GM10266 (cell line): ENCODE data around the gene CRYBG2.

Experiments used
- DNase-seq: peaks from one replicate; pipeline ENCODE4 v3.0.0; 2012; ENCODE audit errors: extremely low spot score
- TF ChIP-seq, protein P1 (sequence below): IDR thresholded peaks from 2 replicates; pipeline ENCODE4 v1.5.1; 2012; ENCODE audit warnings: mild to moderate bottlenecking, low read depth; ENCODE audit not compliant: control insufficient read depth, insufficient read depth; ENCODE audit errors: missing control alignments

CRYBG2 gene

DNA sequence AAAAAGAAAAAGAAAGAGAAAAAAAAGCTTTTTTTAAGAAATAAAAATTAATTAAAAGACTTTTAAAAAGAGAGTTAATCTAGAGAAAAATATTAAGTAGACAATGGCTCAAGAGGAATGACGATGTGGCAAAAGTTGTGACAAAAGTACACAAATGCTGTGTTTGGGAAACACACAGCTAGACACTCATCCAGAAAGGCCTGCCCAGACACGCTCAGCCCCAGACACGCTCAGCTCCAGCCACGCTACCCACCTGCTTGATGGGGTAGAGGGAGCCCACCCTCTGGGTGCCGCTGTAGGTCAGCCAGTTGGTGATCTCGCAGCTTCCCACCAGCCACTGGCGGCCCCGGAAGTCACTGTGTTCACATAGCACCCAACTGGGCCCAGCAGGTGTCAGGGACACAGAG is 26.0 kb downstream of the CRYBG2 start:
- TF ChIP-seq, protein P1, sequence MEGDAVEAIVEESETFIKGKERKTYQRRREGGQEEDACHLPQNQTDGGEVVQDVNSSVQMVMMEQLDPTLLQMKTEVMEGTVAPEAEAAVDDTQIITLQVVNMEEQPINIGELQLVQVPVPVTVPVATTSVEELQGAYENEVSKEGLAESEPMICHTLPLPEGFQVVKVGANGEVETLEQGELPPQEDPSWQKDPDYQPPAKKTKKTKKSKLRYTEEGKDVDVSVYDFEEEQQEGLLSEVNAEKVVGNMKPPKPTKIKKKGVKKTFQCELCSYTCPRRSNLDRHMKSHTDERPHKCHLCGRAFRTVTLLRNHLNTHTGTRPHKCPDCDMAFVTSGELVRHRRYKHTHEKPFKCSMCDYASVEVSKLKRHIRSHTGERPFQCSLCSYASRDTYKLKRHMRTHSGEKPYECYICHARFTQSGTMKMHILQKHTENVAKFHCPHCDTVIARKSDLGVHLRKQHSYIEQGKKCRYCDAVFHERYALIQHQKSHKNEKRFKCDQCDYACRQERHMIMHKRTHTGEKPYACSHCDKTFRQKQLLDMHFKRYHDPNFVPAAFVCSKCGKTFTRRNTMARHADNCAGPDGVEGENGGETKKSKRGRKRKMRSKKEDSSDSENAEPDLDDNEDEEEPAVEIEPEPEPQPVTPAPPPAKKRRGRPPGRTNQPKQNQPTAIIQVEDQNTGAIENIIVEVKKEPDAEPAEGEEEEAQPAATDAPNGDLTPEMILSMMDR: no peak
- DNase-seq: no peak

DNA sequence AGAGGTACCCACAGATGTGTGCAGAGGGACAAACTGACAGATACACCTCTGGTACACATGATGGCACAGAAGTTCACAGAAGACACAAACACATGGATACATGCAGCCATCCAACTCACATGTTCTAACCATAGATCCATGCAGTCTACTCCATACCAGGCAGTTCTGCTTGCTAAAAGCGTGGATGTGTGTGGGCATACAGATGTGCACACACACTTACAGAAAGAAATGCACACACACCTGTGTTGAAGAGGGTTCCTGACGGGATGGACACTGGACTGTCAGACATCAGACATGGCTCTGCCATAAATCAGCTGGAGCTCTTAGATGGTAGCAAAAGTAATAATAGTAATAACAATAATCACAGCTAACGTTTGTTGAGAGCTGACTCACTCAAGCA is 29.4 kb downstream of the CRYBG2 start:
- no peak for DNase-seq
- TF ChIP-seq, protein P1: no peak

DNA sequence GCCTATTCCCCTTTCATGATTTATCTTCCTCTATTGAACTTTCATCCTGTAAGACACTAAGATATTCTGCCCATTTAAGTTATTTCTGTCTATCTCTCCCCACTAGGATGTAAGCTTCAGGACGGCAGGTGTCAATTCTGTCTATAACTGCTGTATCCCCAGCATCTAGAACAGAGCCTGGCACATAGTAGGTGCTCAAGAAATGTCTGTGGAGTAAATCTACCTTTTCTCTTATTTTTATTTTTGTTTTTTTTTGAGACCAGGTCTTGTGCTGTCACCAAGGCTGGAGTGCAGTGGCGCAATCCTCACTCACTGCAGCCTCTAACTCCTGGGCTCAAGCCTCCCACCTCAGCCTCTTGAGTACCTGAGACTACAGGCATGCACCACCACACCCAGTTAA is 30.5 kb downstream of the CRYBG2 start:
- TF ChIP-seq, protein P1: no peak

DNA sequence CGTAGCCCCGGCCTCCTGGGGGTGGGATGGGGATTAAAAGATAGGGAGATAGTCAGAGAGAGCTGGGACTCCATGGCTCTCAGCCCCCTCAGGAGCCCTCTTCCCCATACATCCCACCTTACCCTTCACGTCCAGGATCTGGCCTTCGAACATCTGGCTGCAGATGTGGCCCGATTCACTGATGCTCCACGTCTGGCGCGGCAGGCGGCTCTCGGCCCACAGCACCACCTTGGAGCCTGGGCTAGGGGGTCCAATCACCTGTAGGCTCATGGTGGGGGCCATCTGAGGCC is 31.9 kb downstream of the CRYBG2 start:
- TF ChIP-seq, protein P1: peak; percentile 8
- no peak for DNase-seq

More for the DNA sequence above, 30.5 kb downstream of the CRYBG2 start:
- no peak for DNase-seq

DNA sequence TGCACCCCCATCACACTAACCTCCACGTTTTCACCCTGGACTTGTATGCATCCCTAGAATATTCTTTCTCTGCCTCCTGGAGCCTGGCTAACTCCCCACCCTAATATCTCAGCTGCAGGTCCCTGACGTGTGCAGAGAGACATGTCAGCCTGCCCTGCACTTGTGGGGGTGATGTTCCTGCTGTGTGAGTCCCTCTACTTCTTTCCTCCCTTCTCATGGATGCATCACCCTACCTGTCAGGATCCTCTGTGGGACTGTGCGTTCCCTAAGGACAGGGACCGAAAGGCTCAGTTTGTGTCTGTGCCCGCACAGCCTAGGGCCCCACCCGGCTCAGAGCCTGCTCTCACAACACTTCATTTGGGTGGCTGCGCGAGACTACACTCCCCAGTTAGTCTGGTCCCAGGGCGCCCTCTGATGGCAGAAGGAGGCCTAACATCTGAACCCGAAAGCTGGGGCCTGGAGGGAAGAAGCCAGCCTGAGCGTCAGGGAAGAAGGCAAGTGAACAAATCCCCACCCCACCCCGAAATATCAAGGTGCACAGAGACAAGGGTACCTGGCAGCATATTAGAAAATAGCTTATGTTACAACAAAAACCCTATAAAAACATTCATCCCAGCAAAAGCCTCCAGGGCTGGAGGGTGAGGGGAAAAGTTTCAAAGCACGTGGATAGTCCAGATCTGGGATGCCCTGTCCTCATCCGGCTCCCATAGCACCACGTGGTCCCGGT is 32.5 kb downstream of the CRYBG2 start:
- DNase-seq: peak; percentile 81
- TF ChIP-seq, protein P1: peak; percentile 95

DNA sequence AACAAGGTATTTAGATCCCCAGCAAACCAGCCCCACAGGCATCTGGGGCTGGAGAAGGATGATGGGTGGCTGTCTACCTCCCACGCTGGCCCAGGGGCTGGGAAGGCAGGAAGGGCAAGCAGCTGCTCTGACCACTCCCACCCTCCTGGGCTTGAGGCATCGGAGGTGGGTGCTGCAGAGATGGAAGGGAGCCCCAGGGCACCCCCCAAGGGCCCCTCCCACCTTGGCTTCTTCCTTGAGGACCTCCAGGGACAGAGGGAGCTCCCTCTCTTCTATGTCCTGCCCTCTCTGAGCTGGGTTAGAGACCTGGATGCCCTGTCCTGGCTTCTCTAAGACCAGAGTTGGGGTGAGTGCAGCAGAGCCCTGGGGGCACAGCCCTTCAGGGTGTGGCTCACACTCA is 33.0 kb downstream of the CRYBG2 start:
- TF ChIP-seq, protein P1: no peak
- DNase-seq: no peak

DNA sequence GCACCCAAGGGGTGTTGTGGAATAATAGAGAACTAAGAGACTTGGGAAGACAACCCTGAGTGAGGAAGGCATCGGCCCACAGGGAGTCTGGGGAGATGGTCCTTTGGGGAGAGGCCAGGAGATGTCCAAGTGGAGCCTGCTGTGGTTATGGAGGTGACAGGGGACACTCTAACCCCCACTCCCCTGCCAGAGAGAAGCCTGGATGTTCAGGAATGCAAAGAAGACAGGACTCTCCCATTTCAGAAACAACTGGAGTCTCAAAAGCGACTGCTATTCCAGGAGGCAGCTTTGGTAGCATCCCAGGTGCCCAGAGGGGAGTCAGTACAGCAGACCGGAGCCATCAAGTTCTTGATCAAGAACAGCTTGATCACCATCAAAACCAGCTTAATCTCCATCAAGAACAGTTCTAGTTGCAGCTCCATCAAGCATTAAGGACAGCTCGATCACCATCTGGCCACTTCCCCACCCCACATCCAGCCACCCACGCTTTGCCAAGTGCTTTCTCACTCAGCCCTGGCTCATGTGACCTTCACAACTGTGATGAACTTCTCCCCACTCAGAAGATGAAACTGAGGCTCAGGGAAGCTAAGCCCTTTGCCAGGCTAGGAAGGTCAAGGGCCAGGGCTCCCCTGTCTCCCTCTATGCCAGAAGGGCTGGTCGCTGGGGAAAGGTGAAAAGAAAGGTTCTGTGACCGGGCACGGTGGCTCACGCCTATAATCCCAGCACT is 35.4 kb downstream of the CRYBG2 start:
- TF ChIP-seq, protein P1: no peak
- no peak for DNase-seq
